HG02571 (cell line): Measurements from ENCODE around the gene ITGA2B.
"Not testable (repeated sequence)": the region's sequence is repeated elsewhere in the genome, so short reads cannot be mapped to it uniquely, and the experiment has no call there.

Experiments used
- ATAC-seq: cut with Tn5 transposase; IDR thresholded peaks from one replicate; pipeline ENCODE4 v1.9.1; 2021; ENCODE audit warnings: mild to moderate bottlenecking, moderate library complexity; ENCODE audit not compliant: unreplicated experiment

The ITGA2B gene

DNA sequence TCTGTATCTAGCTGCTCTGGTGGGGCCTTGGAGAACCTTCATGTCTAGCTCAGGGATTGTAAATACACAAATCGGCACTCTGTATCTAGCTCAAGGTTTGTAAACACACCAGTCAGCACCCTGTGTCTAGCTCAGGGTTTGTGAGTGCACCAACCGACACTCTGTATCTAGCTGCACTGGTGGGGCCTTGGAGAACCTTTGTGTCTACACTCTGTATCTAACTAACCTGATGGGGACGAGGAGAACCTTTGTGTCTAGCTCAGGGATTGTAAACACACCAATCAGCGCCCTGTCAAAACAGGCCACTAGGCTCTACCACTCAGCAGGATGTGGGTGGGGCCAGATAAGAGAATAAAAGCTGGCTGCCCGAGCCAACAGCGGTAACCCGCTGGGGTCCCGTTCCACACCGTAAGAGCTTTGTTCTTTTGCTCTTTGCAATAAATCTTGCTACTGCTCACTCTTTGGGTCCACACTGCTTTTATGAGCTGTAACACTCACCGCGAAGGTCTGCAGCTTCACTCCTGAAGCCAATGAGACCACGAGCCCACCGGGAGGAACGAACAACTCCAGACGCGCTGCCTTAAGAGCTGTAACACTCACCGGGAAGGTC, 19.9 kb downstream of the ITGA2B start:
- ATAC-seq: not testable (repeated sequence)

DNA sequence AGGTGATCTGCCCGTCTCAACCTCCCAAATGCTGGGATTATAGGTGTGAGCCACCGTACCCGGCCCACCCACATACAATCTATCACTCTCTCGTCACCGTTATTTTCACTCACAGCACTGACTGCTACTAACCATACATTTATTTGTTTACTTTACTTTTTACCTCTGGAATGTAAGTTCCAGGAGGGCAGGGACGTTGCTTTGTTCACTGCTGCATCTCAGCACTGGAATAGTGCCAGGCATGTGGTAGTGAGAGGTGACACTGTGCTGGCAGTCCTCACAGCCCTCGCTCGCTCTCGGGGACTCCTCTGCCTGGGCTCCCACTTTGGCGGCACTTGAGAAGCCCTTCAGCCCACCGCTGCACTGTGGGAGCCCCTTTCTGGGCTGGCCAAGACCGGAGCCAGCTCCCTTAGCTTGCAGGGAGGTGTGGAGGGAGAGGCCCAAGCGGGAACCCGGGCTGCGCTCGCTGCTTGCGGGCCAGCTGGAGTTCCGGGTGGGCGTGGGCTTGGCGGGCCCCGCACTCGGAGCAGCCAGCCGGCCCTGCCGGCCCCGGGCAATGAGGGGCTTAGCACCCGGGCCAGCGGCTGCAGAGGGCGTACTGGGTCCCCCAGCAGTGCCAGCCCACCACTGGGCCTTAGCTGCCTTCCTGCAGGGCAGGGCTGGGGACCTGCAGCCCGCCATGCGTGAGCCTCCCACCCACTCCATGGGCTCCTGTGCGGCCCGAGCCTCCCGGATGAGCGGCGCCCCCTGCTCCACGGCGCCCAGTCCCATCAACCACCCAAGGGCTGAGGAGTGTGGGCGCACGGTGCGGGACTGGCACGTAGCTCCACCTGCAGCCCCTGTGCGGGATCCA, 20.8 kb downstream of the ITGA2B start:
- not testable (repeated sequence) for ATAC-seq

DNA sequence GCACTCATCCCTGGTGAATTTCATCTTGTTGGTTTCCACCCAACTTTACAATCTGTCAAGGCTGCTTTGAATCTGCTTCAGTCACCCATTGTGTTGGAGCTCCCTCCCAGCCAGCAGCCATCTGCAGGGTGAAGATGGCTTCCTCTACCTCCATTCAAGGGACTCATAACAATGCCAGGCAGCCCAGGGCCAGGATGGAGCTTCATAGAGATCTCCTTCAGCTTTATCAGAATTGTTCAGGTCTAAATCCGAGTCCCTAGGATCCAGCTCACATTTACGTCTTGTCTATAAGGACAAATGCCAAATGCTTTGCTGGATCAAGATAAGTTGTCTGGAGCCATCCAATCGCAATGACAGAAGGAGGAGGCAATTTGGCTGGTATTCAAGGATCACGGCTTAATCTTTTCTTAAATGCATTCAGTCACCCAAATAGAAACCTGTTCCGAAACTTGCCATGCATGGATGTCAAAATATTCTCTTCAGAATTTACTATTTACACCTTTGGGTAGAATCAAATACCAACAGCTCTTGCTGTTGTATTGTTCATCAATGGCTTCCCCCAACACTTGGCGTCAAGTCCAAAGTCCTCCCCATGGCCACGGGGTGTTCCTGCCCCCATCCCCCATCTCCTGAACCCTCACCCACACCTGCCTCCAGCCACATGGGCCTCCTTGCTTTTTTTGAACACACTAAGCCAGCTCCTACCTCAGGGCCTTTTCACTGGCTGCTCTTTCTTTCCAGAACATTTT, 22.0 kb downstream of the ITGA2B start:
- no peak for ATAC-seq

DNA sequence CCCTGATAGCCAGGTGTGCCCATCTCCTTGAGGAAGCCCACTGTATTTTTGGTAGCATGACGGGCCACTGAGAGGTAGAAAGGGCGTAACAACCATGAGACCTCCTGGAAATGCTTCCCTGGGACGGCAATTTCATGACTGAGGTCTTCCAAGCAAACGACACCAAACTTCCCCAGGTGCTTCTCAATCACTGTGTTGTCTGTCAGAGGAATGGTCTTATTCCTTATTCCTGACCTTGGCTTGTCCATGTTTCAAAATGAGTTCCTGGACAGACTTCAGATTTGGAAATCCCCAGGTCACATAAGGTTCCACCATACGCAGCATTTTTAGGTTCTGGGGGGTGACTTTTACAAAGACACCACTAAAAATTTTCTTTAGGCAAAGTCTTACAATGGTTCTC, 24.4 kb downstream of the ITGA2B start:
- not testable (repeated sequence) for ATAC-seq

DNA sequence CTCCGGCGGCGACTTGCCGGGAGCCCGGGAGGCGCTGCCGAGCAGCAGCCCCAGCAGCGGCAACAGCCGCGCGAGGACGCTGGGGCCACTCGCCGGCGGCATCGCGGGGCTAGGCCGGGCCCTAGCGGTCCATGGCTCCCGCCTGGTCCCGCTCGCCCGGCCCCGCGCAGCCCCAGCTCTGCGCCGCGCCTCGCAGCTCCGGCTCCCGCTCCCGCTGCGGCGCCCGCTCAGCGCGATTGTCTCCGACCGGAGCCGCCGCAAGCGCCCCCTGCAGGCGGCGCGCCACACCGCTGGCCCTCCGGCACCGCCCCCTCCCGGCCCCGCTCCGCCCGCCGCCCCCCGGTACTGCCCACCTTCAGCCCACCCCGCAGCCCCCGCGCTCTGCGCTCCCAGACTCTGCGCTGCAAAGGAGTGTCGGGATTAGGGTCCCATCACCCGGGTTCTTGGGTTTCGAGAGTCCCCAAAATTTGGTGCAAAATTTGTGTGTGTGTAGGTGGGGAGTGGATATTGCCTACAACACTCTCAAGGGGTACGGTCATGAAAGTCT, 25.8 kb downstream of the ITGA2B start, which contains the start of gene FAM171A2:
Gene FAM171A2 (minus strand): TSS at position 241 of the 547 bp plus-strand sequence. CDS start 139 bp downstream, at position 102.
- ATAC-seq: no peak

DNA sequence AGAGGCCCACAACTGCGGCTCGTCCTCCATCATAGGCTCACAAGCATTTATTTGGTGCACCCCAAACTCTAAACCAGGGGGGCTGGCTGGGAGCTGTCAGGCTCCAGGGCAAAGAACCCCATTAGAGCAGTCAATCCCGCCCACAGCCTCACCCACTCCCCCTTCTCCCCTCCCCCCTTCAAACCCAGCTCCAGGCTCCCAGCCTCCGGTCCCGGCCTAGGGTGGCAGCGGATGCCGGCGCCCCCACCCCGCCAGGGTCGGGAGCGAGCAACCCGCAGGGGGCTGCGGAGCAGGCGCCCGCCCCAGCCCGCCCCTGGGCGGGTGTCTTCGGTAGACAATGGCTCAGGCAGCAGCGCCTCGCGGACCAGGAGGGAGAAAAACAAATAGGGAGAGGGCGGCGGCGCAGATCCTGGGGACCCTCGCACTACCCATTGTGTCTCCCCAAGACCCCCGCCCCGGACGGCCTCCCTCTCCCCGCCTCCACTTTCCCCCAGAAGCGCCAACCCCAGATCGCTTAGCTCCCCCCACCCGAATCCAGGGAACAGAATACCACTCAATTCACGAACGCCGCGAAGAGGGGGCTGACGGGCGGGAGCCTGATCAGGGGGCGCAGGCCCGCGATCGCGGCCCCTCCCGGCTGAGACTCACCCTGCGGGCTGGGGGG, 26.4 kb downstream of the ITGA2B start:
- no peak for ATAC-seq

DNA sequence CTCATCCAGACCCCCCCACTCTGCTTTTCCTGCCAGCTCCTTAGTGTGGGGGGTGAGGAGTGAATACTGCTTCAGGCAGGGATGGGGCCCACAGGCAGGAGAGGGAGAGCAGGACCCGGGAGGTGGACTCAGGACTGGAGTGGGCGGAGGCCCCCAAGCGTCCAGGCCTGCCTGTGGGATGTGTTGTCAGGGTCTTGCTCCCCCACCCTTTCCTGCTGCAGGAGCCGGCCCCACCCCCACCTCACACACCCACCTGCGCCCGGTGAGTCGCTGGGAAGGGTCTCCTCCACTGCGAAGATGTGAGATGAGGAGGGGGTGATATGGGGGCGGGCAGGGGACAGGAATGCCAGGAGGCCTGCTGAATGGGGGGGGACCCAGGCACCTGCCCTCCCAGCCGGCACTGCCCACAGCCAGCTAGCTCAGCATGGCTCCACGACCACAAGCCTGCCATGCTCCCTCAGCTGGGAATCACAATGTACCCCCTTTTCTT, 26.9 kb downstream of the ITGA2B start:
- no peak for ATAC-seq

DNA sequence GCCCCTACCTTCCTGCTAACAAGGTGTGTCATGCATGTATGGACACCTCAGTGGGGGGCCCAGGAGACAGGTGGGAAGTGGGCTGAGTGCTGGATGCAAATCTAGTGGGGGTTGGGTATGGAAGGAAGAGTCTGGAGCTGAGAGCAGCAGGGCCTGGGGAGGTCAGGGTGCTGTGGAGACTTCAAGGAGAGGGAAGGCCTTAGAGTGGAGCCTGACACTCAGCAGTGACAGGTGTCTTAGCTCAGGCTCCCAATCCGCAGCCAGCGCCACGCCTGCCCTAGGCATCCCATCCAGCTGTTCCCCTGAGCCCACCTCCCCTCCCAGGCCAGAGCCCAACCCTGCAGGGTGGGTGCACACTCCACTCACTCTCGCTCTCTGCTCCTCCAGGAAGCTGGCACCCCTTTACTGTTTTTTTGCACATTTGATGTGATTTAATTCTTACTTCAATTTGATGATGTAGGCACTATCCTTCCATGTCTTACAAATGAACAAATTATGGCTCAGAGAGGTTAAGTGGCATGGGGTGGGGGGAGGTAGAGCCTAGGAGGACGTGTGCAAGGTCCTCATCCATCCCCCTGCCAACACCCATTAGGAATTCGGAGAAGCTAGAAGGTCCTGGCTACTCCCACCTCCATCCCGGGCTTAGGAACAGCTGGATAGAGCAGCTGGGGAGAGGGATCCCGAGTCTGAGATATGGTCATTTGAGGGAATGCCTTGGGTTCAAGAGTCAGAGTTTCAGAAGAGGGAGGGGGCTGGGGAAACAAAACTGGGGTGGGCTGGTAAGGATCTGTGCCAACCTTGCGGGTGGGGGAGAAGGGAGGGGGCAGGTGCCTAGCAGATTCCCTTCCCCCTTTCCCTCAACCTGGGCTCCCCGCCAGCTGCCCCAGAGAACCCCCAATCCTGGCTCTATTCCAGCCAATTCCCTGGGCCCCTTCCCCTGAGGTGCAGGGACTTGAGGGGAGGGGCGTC, 27.9 kb downstream of the ITGA2B start:
- ATAC-seq: no peak

DNA sequence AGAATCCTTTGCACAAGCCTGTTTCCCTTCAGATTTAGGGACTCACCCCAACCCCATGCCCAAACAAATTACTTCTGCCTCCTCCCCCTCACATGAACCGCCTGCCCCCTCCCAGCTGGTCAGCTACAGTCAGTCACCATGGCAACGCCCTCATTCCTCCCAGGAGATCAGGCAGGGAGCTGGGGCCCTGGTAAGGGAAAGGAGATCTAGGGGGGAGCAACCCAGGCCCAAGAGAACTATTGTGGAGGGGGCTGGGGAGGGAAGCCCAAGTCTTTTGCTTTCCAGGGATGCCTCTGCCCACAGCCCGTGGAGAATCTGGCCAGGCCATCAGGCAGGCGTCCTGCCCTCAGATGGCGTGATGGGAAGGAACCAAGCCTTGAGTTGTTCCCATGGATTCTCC, 28.6 kb downstream of the ITGA2B start:
- ATAC-seq: no peak

DNA sequence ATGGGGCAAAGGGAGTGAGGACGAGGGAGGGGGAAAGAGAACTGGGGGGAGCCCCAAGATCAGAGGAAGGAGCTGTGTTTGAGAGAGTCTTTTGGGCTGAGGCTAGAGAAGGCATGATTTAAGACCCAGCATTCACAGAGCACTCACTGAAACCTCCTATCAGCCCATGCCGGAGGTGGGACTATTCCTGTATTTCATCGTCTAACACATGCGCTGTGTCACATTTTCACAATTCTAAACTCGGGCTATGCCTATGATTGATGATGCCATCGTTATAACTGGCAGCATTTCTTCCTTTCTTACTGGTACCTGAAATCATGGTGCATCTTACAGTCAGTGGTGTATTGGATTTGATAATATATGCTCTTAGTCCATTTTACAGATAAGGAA, 29.3 kb downstream of the ITGA2B start:
- no peak for ATAC-seq

DNA sequence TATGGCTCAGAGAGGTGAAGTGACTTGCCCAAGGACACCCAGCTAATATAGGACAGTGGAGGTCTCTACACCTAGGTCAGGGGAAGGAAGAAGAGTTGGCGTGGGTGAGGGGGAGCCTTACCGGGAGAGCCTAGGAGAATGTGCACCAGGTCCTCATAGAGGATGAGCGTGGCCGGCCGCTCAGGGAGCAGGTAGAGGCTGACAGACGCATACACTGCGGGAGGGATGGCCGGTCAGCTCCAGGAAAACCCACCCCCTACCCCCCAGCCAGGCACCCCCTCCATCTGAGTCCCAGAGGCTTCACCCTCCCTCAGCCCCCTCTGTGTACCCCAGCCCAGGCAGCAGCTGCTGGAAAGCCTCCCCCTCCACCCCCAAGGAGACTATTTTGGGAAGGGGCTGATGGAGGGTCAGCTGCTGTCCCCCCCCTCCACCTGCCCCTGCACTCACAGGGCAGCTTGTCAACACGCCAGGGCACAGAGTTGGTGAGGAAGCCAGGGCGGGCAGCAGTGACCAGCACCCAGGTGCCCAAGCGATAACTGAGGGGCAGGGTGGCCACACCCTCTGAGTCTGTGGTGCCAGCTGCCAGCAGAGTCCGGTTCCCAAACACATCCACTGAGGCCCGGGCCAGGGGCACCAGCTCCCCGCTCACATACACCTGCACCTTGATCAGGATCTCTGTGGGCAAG, 29.8 kb downstream of the ITGA2B start:
- no peak for ATAC-seq

DNA sequence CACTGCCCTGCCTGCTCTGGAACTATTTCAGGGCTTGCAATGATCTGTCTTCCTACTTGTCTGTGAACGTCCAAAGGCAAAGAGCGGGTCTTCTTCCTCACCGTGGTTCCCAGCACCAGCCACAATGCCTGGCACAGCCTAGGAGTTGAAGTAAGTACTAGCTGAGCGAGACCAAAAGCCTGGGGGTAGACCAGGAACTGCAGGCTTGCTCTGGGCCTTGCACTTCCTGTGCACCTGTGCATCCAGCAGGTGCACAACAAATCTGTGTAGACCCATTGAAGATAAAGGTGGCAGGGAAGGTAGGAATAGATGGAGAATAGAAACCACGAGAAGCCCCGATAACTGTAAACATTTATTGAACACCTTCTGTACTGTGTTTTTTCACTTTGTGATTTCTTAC, 30.4 kb downstream of the ITGA2B start:
- ATAC-seq: no peak

DNA sequence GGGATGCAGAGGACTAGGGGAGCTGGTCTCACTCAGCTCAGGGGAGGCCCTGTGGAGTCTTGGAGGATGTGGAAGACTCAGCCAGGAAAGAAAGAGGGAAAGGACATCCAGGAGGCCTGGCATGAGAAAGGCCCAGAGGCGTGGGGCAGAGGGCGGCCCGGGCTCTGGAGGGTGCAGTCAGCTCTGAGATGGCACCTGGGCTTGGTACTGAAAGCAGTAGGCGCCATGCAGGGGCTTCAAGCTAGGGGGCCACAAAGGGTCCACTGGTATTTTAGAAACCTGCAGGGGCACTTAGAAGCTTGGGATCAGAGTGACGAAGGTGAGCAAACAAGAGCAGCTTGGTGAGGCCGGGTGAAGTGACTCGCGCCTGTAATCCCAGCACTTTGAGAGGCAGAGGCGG, 31.4 kb downstream of the ITGA2B start:
- ATAC-seq: no peak

DNA sequence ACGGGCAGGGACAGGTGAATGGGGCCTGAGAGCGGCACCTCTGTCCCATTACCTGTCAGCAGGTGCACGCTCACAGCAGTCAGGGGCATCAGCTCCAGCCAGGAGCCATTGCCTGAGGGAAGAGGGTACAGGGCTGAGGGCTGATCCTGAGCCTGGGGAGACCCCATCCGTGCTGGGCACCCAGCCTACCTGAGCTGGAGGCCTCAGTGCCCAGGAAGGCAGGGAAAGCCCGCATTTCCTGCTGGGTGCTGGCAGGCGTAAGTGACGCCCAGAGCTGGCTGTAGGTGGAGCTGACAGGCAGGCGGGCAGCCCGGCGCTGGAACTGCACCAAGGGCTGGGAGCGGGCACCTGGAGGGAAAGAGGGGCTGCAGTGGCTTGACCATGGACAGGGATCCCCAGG, 33.2 kb downstream of the ITGA2B start:
- no peak for ATAC-seq

DNA sequence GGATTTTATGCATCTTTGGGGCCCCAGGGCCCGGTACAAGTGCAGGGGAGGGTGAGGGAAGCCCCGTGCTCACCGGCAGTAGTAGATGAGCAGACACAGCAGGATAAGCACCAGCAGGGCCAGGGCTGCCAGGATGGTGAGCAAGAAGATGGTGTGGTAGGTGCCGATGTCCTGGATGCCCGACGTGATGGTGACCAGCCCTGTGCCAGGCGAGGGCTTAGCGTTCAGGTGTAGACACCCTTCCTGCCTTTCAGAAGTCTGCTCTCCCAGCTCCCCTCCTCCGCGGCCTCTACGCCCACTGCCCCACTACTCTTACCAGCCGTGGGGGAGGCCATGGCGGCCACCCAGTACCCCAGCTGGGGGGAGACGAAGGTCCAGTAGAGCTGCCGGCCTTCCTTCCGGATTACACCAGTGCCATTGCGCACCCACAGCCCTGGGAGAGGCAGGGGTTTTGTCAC, 33.8 kb downstream of the ITGA2B start:
- ATAC-seq: no peak

DNA sequence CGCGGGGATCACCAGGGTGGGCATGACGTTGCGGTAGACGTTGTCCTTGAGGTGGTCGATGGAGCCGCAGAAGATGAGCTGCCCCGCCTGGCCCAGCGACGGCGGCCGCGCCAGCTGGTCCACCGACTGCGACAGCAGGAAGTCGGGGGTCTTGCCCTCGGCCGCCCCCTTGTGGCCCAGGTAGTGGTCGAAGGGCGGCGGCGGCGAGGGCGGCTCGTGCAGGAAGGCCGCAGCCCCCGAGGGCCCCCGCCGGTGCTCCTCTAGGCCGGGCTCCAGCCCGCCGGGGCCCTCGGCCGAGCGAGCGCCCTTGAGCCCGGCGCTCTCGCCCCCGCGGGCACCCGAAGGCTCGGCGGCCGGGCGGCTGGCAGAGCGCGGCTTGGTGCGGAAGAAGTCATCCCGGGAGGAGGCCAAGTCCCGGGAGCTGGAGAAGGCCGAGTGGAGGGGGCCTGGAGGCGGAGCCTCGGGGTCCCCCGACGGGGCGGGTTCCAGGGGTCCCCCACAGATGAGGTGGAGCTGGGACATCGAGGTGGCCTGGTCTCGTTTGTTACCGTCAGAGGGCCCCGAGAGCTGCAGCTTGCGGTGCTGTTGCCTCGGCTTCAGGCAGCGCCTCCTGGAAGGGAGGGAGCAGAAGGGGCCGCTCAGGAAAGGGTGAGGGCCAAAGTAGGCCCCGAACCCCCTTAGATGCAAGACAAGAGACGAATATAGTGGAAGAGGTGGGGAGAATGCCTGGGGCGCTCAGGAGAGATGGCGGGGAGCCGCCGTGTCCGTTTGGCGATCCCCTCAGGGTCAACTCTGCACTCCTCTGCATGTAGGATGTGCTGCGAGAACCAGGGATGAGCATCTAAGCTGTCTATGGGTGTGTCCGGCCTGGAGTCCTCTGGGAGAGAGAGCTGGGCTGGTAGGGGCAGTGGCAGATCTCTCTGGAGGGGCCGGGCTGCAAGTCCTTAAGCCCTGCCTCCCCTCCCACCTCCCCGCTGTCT, 34.6 kb downstream of the ITGA2B start:
- ATAC-seq: no peak

DNA sequence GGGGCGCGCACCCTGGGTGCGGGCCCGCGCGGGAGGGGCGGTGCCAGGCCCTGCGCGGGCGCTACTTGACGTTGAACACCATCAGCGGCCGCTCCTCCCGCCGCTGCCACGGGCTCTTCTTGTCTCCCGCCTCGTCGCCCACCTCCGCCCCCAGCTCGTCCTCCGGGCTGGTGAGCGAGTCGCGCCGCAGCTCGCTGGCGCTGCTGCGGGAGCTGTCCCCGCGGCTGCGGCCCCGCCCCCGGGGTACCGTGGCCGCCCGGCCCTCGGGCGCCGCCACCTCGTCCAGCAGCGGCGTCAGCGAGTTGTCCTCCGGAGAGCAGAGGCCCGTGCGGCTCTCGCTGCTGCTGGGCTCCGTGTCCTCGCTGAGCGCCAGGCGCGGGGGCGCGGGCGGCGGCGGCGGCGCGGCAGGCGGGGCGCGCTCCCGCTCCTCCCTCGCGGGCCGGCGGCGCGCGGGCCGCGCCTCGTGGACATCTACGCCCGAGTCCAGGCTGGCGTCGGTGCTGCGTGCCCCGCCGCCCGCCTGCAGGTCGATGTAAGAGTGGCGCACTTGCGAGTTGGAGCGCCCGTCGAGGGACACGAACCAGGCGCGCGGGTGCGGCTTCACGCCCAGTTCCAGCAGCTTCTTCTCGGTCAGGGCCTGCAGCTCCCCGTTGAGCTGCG, 35.6 kb downstream of the ITGA2B start:
- ATAC-seq: no peak
